ENCODE measurements around the gene ADCY2.

DNA sequence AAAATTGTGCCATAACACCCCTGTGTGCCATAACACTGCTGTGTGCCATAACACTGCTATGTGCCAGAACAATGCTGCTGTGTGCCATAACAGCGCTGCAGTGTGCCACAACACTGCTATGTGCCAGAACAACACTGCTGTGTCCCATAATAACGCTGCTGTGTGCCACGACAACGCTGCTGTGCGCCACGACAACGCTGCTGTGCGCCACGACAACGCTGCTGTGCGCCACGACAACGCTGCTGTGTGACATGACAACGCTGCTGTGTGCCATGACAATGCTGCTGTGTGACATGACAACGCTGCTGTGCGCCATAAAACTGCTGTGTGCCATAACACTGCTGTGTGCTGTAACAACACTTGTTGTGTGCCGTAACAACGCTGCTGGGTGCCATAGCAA is 429.1 kb downstream of the ADCY2 start:
- no peak for TF ChIP-seq SUZ12 (IDR thresholded peaks at IDR 0.05; ENCODE audit: extremely low read depth, insufficient read depth, insufficient read length)
- no peak for TF ChIP-seq ZNF274 (IDR thresholded peaks at IDR 0.05; ENCODE audit: low read depth, low read length)
